Breast epithelium (tissue), 3 donors: ENCODE measurements around the gene POLA2.

Experiments used
- POLR2AphosphoS5 ChIP-seq, 3 donors: sonication (generic); formaldehyde crosslinking; IDR thresholded peaks; one replicate each; pipeline ENCODE4 v1.6.1; 2017; ENCODE audit warnings: antibody characterized with exemption in 3 of 3
- TF ChIP-seq, protein P1 (sequence below), 3 donors: fragments of 450-650 bp; IDR thresholded peaks; one replicate each; pipeline ENCODE4 v1.5.1; 2016 to 2017; ENCODE audit warnings: antibody characterized with exemption in 3 of 3, mild to moderate bottlenecking in 3 of 3, moderate library complexity in 3 of 3

GRCh38 chr11:65279741-65280440, 18.1 kb downstream of the POLA2 start:
- no peak for TF ChIP-seq POLR2AphosphoS5 (IDR thresholded peaks at IDR 0.05)
- TF ChIP-seq, protein P1, sequence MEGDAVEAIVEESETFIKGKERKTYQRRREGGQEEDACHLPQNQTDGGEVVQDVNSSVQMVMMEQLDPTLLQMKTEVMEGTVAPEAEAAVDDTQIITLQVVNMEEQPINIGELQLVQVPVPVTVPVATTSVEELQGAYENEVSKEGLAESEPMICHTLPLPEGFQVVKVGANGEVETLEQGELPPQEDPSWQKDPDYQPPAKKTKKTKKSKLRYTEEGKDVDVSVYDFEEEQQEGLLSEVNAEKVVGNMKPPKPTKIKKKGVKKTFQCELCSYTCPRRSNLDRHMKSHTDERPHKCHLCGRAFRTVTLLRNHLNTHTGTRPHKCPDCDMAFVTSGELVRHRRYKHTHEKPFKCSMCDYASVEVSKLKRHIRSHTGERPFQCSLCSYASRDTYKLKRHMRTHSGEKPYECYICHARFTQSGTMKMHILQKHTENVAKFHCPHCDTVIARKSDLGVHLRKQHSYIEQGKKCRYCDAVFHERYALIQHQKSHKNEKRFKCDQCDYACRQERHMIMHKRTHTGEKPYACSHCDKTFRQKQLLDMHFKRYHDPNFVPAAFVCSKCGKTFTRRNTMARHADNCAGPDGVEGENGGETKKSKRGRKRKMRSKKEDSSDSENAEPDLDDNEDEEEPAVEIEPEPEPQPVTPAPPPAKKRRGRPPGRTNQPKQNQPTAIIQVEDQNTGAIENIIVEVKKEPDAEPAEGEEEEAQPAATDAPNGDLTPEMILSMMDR (IDR thresholded peaks at IDR 0.05), result no peak
